ENCODE data around the gene SPSB1. TPM values are rescaled to one million over a fixed set of nuclear protein-coding genes. Genes with fewer than 3 reads are reported as not detected.
A peak's percentile ranks its signal among the peaks of the same experiment; 100 is the strongest.

Gene SPSB1
- total RNA-seq, 1 experiment from 2014 or later, result 34.0 TPM

DNA sequence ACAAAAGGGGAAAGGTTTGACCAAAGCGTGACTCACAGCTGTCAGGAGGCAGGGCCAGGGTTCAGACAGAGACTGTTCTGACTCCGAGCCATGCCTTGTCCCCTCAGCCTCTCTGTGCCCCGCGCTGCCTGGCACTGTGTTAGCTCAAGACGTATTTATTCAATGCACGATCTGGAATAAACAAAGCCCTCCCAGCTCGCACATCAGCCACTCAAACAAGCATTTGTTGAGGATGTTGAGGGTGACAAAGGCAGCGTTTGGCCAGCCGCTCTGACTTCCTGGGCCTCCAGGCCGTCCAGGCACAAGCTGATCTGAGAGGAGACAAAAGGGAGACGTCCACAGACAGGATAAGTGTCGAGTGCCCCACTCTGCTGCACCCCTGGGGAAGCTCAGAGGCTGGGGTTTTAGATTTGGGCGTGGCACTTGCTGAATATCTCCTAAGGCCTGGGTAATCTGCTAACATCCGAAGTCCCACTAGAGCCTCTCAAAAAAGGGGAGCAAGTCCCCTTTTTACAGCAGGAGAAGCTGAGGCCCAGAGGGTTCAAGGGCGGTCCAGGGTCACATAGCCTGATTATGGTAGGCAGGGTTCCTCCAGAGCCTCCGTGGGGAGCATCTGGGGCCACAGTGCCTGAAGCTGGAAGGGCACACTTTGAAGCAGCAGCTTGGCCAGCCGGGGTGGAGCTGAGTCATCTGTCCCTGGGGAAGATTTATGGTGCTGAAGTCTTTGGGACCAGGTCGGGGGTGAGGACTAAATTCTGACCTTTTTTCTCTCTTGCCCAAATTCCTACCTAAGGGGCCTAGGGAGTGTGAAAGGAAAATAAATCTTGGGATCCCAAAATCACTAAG, 95.9 kb downstream of the SPSB1 start:
- peak; percentile 61 for DNase-seq (ENCODE audit: low read depth)

DNA sequence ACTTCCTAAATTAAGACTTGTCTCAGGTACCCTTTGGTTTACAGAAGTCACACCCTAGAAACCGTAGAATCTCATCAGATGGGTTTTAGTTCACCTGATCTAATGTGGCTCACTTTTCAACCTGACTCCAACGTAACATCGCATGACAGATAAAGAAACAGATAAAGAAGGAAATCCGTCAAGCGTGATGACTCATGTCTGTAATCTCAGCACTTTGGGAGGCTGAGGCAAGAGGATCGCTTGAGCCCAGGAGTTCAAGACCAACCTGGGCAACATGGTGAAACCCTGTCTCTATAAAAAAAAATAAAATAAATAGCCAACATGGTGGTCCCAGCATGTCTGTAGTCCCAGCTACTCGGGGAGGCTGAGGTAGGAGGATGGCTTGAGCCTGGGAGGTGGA, 97.3 kb downstream of the SPSB1 start:
- no peak for DNase-seq (ENCODE audit: low read depth)

DNA sequence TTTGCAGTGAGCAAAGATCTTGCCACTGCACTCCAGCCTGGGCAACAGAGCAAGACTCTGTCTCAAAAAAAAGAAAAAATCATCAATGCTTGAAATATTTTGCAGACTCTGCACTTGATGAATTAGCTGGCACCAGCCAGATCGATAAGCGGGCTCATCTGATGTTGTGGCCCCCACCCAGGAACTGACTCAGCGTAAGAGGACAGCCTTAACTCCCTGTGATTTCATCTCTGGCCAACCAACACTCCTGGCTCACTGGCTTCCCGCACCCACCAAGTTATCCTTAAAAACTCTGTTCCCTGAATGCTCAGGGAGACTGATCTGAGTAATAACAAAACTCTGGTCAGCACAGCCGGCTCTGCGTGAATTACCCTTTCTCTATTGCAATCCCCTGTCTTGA, 98.9 kb downstream of the SPSB1 start:
- DNase-seq (ENCODE audit: low read depth), result no peak

DNA sequence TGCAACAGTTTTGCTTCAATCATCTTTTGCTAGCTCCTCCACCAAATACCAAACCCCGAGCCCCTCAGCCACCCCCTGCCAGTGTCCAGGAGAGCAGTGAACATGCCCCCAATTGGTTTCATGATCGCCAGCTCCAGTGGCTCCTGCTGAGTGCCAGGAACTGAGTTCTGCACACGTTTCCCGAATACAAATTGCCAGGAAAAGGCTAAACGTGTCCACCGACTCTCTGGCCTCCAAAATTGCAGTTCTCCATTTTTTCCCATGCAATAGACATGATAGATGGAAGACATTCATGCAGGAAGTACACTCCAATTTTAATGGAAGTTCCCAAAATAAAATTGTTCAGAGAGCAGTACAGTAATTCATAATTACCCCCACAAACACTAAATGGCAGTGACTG, 101.3 kb downstream of the SPSB1 start:
- no peak for DNase-seq (ENCODE audit: low read depth)

DNA sequence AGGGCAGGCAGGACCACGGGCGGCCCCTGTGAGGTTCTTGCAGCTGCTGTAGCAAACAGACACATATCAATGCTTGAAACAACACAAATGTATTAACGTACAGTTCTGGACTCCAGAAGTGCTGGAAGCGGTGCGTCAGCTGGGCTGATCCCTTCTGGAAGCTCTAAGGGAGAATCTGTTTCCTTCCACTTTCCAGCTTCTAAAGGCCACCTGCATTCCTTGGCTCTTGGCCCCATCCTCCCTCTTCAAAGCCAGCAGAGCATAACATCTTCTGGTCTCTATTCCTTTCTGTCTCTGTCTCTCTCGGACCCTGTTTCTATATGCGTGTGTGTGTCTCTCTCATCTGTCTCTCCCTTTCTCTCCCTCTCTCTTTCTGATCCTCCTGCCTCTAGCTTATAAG, 102.3 kb downstream of the SPSB1 start:
- DNase-seq (ENCODE audit: low read depth), result no peak

DNA sequence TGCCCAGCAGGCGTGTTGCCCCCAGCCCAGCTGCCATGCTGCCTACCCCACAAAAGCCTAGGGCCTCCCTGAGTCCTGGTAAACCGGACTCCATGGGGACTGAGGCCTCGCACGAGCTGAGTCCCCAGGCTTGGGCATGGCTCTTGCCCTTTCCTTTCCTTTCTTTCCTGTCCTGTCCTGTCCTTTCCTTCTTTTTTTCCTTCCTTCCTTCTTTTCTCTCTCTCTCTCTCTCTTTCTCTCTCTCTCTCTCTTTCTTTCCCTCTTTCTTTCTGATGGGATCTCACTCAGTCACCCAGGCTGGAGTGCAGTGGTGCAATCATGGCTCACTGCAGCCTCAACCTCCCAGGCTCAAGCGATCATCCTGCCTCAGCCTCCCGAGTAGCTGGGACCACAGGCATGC, 104.4 kb downstream of the SPSB1 start:
- DNase-seq (ENCODE audit: low read depth), result no peak

DNA sequence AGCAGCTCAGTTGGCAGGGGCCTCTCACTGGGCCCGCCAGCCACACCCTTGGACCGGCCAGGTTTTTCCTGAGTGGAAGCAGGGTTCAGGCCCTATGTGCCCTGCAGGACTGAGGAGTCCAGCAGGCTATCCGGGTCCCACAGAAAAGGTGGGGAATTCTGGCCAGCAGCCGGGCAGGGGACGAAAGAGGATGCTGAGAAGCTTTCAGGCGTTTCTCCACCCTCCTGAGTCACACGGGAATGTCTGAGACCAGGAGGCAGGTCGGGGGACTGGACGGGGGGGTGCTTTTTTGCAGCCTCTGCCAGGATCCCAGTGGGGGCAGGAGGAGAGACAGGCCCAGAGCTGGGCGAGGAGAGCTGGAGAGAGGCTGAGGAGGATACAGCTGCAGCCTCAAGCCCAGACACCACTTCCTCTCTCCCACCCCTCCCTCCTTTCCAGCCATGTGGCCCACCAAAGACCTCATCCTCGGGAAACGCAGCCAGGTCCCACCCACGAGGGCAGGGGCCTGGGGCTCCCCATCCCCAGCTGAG, 105.4 kb downstream of the SPSB1 start:
- peak; percentile 60 for DNase-seq (ENCODE audit: low read depth)

DNA sequence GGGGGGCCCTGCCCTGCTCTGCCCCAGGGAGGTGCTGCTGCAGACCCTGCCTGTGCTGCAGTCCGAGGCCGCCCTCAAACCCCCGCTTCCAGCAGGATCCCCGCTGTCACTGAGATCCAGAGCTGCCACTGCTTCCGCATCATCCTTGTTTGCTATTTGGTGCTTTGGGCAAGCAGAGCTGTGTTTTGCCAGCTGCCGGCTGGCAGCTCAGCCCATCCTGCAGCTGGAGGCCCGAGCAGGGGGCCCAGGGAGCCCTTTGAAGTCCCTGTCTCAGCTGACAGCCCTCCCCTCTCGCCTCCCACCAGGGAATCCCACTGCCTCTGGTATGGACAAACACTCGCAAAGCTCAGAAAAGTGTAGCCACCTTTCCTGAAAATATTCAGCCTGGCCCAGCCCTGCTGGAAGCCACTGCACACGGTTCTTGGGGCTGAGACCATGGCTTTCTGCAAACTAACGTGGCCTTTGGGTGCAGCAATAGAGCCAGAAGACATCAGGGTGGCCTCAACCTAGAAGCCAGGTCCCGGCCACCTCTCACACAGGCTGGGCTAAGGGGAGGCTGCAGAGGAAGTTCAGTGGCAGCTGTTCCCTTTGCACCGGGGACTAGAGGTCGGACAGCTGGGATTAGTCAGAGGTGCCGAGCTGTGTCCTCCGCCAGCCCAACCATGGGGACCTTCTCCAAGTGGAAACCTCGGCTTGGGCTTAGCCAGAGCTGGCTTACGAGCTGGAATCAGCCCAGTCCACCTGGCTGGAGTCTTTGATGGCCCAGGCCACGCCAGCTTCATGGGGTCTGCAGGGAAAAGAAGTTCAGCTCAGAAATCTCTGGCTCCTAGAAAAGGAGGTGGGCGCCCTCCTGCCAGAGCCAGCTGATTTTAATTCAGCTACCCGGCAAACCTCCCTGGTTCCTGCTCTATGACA, 107.1 kb downstream of the SPSB1 start:
- peak; percentile 95 for DNase-seq (ENCODE audit: low read depth)

DNA sequence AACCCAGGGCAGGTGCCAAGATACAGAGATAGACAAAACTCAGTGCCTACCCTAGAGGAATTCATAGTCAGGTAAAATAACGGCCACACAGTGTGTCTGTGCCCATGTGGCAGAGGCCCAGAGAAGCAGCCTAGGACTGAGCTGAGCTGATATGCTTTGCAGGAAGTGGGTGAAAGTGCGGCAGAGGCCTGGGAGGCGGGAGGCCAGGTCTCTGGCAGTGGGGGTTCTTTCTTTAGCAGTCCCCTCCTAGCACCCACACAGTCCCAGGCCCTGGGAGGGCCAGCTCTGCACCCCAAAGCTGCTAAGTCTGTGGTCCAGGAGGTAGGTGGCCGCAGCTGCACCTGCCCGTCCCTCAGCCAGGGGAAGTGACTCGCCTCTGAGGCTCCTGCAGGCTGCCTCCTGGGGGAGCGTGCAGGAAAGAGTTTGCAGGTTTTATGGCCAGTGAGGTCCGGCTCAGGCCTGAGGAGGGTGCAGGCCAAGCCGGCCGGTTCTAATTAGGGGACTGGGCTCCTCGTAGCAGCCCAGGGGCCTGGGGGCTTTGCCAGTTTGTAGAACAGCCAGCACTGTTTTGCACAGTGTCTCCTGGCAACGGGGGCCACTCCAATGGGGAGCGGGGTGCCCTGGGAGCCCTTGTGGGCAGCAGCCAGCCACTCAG, 107.9 kb downstream of the SPSB1 start:
- DNase-seq (ENCODE audit: low read depth), result peak; percentile 72

DNA sequence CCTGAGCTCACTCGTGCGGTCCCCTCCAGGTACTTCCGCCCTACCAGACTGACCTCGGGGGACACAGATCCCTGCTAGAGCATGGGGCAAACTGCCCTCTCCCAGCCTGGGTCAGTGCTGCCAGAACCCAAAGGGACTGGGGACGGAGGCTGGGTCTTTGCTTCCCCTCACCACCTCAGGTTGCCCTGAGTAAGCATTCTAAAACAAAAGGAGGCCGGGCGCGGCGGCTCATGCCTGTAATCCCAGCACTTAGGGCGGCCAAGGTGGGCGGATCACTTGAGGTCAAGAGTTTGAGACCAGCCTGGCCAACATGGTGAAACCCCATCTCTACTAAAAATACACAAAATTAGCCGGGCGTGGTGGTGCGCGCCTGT, 108.4 kb downstream of the SPSB1 start:
- no peak for DNase-seq (ENCODE audit: low read depth)

DNA sequence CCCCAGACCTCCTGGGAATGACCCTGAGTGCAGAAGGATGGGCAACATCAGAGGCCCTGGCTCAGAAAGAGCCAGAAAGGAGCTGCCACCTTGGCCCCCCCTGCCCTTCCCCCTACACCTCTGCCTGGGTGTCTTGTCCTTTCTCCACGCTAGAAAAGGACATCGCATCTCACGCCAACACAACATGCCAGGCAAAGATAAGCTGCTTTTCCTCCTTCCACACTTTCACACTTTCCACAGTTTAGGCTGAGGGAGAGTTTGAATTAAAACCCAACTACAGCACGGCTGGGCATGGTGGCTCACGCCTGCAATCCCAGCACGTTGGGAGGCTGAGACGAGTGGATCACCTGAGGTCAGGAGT, 109.5 kb downstream of the SPSB1 start:
- no peak for DNase-seq (ENCODE audit: low read depth)

DNA sequence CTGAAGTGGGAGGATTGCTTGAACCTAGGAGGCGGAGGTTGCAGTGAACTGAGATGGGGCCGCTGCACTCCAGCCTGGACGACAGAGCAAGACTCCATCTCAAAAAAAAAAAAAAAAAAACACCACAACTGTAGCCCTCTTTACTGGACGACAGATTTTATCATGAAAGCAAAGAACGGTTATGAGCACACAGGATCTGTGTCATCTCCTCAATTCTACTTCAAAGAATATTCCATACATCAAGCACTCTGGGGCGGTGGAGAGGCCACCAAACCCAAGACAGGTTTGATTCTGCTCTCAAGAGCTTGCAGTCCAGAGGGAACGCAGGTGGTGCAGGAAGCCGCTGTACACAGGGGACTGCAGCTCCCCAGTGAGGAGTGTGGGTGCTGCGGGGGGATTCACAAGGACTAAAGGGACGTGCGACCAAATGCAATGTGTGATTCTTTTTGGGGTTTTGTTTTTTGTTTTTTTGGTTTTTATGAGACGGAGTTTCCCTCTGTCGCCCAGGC, 110.1 kb downstream of the SPSB1 start:
- DNase-seq (ENCODE audit: low read depth), result no peak

DNA sequence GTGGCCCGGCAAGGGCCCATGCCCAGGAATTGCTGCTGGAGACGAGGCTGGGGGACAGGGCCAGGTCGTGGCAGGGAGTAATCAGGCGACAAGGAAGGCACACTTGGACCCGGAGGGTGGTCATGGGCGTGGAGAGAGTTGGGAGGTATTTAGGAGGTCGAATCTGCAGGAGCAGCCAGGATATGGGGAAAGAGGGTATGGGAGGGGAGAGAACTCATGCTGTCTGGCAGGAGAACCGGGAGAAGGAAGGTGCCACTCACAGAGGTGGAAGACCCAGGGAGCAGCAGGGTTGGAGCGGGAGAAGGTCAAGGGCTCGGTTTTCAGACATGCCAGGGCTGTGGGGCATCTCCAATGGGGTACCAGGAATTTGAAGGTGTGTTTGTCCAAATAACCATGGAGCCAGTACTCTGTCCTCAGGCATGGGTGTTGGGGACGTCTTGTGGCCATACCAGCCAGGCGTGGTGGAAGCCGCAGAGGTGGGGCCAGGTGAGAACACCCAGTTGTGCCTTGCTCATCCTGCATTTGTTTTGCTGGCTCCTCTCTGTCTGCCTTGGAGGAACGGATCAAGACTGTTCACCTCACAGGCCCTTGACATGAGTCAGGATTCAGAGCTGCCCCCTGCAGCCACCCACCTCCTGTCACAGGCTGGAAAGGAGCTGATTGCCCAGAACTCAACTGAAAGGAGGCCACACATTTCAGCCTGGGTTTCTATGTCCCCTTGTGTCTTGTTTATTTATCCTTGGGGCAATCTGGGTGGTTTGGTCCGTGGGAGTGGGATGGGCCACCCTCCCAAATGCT, 111.6 kb downstream of the SPSB1 start:
- DNase-seq (ENCODE audit: low read depth), result no peak

DNA sequence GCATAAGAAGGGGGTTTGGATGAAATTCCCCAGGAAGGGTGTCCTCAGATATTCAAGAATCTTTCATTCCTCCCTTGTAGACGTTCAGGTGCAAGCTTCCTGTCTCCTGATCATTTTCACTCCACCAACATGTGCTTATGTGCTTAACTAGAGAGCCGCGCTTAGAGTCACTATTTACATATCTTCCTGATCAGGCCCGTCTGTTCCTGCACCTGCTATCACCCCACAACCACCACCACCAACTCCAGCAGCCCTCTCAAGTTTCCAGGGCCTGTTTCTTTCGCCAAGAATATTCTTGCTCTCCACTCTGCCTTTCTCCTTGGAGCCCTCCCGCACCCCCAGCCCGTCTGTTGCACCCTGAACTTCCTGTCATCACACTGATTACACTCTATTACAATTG, 113.4 kb downstream of the SPSB1 start:
- no peak for DNase-seq (ENCODE audit: low read depth)

DNA sequence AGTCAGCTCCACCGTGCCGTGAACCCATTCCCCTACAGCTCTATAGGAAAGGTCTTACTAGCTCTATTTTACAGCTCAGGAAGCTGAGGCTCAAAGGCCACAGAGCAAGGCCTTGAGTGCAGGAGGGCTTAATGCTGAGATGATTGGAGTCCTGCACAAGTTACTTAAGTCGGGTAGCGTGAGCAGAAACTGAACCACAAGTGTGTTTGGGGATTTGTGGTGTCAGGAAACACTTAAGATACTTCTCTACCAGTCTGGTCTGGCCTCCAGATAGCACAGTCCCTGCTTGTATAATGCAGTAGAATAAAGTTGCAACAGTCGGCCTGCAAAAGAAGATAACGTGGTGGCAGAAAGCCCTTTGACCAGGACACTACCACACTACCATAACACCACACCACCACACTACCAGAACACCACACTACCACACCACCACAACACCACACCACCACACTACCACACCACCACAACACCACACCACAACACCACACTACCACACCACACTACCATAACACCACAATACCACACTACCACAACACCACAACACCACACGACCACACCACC, 118.1 kb downstream of the SPSB1 start:
- peak; percentile 79 for DNase-seq (ENCODE audit: low read depth)

DNA sequence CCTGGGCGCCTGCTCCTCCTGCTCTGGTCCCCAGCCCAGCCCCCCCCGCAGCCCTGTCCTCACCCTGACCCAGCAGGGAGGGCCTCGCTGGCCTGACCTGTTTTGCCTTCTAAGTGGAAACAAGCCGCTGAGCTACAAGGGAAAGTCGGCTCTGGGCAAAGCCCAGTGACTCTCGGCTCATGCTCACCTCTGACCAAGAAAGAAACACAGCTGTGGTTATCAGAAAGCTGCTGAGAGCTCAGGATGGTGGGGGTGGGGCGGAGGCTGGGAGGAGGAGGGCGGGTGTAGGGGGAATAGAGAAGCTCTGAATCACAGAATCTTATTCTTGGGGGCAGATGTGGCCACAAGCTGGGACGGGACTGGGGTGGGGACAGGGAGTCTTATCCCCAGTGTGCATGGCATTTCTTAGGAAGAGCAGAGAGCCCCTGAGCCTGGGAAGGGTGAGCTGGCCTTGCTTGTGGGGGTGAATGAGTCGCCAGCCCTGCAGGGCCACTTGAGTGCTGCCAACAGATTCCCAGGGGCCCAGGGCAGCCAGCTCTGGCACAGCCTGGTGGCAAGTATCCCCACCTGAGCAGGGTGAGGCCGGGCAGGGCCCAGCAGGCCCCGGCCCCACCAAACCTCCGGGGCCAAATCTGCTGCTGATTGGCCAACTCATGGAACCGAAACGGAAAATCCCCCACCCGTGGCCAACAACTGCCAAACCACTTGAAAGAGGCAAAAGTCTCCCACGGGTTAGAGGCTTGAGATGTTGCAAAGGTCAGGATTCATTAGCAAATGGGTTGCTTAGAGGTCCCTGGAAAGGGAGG, 120.6 kb downstream of the SPSB1 start:
- DNase-seq (ENCODE audit: low read depth), result peak; percentile 90

DNA sequence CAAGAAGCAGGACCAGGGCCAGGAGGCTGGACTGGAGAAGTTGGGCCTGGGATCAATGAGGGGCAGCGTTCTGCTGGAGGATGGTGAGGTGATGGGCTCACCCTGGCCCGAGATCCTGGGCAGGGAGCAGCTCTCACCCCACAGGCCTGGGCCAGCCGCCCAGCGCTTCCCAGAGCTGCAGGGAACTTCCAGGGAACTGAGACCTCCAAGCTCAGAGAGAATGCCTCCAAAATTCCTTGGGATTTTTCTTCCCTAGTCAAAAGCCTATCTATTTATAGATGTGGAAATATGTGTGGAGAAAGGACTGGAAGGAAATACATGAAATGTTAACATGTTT, 121.2 kb downstream of the SPSB1 start:
- peak; percentile 40 for DNase-seq (ENCODE audit: low read depth)

DNA sequence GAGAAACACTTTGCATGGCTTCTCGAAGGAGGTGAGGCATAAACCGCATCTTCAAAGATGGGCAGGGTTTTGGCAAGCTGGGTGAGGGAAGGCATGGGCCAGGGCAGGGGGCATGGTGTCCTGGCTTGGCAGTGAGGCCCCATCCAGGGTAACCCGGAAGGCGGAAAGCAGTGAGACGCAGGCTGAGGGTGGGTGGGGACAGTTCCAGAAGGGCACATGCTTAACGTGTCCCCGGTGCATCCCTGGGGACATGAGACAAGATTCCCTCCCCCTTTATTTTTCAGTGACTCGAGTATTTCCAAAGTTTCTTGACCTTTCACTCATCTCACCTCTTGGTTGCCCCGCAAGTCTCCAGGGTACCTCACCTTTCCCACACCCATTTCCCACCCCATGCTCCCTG, 123.8 kb downstream of the SPSB1 start:
- DNase-seq (ENCODE audit: low read depth), result no peak

DNA sequence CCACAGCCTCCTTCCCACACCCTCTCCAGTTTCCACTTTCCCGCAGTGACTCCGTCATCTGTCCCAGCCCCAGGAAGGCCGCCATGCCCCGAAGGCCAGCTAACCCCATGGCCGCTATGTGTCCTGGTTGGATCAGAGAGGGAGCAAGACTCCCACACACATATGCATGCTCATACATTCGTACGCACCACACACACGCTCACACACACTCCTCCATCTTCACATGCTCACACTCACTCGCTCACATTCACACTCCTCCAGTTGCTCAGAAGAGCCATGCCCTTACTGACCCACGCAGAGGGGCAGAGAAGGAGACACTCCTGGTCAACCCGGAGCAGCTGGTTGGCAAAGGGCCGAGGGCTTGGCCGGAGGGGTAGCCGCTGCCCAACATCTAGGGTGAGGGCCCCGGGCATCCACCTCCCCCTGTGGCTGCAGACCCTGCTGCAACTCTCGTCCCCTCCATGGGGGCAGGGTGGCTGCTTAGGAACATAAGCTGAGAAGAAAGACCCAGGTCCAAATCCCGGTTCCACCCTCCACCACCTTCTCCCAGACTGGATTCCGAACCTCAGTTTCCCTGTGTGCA, 124.3 kb downstream of the SPSB1 start:
- no peak for DNase-seq (ENCODE audit: low read depth)

DNA sequence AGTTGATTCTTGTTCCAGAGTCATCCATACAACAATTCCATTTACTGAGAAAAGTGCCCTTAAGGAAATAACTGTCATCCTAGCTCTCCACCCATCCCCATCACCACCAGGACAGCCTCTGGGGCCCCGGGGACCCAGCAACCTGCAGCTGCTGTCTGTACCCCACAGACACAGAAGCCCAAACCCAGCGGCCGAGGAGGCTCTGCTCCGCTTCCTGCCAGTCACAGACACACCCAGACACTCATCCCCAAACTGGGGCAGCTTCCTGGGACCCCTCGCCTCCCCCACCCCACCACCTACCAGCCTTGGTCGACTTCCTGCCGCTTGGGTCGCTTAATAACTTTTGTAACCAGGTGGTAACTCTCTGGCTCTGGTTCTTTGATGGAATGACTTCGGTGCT, 125.0 kb downstream of the SPSB1 start:
- DNase-seq (ENCODE audit: low read depth), result no peak

Data from LHCN-M2 (cell line).